Vagina (tissue), 1 donor: Measurements from ENCODE around the gene FBXO42. TPM values are rescaled to one million over a fixed set of nuclear protein-coding genes. Genes with fewer than 3 reads are reported as not detected.

Source experiments
- small RNA-seq: library from RNA; depleted of rRNA; stranded (forward); fragments of <200 nt; gene quantifications from one replicate; pipeline ENCODE3, GENCODE V24; 2016
- total RNA-seq: library from RNA; depleted of rRNA; stranded (reverse); fragments of >200 nt; gene quantifications from one replicate; pipeline ENCODE4 v1.2.3, GENCODE V29; 2016

FBXO42 gene
- total RNA-seq, 1 donor from 2014 or later, result 24.8 TPM

Small RNAs within 50 kb of the gene (small RNA-seq; reads per million reads assigned to genes)
- 0.34 reads per million for gene MT1XP1

Other genes starting within 250 kb of the FBXO42 start
- gene EPHA2, start 196.4 kb downstream of the FBXO42 start, total RNA-seq, result 264 TPM
- 19.4 TPM for gene ARHGEF19, start 139.8 kb downstream of the FBXO42 start, total RNA-seq
- 1.2 TPM for gene CPLANE2, start 115.3 kb downstream of the FBXO42 start, total RNA-seq
- gene SZRD1, start 14.8 kb upstream of the FBXO42 start, total RNA-seq, result 52.3 TPM
- gene SPATA21, start 84.9 kb upstream of the FBXO42 start, total RNA-seq, result not detected
- 41.7 TPM for gene NECAP2, start 88.2 kb upstream of the FBXO42 start, total RNA-seq
- 19,908 TPM for gene RNU1-1, start 161.8 kb upstream of the FBXO42 start, total RNA-seq